ENCODE results near the gene COBL. TPM values are rescaled to one million over a fixed set of nuclear protein-coding genes. Genes with fewer than 3 reads are reported as not detected.

Gene COBL
- total RNA-seq, 4 donors from 2014 or later: 1.1 to 27.7 (median 15.2) TPM

DNA sequence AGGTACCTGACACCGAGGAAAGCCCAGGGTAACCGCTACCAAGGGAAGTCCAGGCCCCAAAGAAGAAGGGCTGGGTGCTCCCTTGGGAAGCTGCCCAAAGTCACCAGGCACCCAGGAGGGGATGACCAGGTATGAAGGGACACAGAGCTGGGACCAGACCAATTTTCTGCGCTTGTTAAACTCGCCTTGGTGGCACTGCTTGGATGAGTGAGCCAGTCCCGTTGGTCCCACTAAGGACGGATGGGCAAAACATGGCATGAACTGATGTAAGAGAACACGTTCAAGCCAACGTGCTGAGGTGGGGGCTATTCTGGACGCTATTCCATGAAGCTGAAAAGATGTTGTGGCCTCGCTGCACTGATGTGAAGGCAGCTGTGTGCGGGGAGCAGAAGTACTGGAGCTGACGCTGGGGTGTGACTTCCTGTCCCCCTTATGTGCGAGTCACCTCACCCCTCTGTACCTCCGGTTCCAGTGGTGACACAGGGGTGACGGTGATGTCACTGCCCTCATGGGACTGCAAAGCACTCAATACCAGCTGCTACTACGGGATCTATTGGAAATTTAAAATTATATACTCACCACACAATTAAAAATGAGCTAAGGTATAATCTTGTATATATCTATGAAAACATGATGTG, 73.6 kb downstream of the COBL start:
- no peak for ATAC-seq (ENCODE audit: low FRiP score)
- no peak for DNase-seq (ENCODE audit: low spot score)
- TF ChIP-seq, protein P1, sequence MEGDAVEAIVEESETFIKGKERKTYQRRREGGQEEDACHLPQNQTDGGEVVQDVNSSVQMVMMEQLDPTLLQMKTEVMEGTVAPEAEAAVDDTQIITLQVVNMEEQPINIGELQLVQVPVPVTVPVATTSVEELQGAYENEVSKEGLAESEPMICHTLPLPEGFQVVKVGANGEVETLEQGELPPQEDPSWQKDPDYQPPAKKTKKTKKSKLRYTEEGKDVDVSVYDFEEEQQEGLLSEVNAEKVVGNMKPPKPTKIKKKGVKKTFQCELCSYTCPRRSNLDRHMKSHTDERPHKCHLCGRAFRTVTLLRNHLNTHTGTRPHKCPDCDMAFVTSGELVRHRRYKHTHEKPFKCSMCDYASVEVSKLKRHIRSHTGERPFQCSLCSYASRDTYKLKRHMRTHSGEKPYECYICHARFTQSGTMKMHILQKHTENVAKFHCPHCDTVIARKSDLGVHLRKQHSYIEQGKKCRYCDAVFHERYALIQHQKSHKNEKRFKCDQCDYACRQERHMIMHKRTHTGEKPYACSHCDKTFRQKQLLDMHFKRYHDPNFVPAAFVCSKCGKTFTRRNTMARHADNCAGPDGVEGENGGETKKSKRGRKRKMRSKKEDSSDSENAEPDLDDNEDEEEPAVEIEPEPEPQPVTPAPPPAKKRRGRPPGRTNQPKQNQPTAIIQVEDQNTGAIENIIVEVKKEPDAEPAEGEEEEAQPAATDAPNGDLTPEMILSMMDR (IDR thresholded peaks at IDR 0.05): no peak

DNA sequence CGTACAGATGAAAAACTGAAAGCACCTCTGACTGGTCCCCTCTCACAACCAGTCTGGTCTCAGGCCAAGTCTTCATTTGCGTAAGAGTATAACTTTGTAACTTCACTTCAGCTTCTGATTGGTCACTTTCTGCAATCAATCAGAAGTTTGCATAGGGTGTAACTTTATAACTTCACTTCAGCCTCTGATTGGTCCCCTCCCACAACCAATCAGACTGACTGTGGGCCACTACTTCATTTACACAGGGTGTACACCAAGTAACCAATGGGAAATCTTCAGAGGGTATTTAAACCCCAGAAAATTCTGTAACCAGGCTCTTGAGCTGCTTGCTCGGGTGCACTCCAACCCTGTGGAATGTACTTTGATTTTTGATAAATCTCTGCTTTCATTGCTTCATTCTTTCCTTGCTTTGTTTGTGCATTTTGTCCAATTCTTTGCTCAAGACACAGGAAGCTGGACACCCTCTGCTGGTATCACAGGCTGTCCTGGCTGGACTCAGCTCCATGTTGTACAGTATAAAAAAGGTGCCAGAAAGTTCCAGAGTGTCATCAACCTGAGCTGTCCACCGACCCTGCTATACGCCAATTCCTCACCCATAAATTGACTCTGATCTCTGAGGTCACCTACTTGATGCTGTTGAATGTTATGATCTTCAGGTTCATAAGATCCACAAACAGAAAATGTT, 74.5 kb downstream of the COBL start:
- DNase-seq (ENCODE audit: low spot score) (no peak), ATAC-seq (ENCODE audit: low FRiP score) (no peak)
- TF ChIP-seq, protein P1 (IDR thresholded peaks at IDR 0.05): no peak

DNA sequence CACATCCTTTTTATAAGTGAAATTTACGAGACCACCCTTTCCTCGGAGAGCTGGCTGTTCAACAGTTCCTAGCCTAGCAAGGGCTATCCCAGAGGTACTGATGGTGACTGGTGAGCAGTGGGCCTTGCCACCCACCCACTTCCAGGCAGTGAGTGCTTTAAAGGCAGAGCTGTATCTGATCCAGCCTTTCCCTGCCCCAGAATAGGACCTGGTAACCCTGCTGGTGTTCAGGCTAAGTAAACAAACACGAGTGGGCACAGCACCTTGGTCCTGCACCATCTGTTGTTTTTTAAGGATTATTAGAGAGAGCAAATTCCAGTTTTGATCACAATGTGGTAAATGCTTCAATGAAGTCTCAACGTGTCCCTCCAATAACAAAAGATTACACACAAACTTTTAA, 75.7 kb downstream of the COBL start:
- ATAC-seq (ENCODE audit: low FRiP score): no peak

DNA sequence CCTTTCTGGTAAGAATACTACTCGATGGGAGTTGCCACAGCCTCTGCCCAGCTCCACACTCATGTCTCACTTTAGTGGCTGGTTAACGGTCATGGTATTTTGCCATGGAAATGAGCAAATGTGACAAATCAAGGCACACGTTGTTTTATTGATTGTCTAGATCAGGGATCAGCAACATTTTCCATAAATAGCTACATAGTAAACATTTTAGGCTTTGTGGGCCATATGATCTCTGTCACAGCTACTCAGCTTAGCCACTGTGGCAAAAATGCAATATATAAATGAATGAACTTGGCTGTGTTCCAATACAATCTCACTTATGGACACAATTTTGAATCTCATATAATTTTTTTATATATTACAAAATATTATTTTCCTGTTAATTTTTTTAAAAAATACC, 76.9 kb downstream of the COBL start:
- TF ChIP-seq, protein P1 (IDR thresholded peaks at IDR 0.05): no peak
- DNase-seq (ENCODE audit: low spot score): no peak
- no peak for ATAC-seq (ENCODE audit: low FRiP score)

More for the DNA sequence above, 75.7 kb downstream of the COBL start:
- no peak for DNase-seq (ENCODE audit: low spot score)
- TF ChIP-seq, protein P1 (IDR thresholded peaks at IDR 0.05): no peak

DNA sequence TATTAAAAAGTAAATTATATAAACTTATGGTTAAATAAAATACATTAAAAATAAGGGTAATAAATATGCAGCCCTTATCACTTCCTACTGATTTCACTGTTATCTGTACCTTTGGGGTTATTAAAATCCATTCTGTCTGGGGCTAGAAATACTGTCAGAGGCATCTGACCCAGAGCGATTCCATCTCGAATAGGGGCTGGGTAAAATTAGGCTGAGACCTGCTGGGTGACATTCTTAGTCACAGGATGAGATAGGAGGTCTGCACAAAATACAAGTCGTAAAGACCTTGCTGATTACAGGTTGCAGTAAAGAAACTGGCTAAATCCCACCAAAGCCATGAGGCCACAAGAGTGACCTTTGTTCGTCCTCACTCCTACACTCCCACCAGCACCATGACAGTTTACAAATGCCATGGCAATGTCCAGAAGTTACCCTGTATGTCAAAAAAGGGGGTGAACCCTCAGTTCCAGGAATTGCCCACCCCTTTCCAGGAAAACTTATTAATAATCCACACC, 77.6 kb downstream of the COBL start:
- TF ChIP-seq, protein P1 (IDR thresholded peaks at IDR 0.05): no peak
- ATAC-seq (ENCODE audit: low FRiP score) (no peak), DNase-seq (ENCODE audit: low spot score) (no peak)

DNA sequence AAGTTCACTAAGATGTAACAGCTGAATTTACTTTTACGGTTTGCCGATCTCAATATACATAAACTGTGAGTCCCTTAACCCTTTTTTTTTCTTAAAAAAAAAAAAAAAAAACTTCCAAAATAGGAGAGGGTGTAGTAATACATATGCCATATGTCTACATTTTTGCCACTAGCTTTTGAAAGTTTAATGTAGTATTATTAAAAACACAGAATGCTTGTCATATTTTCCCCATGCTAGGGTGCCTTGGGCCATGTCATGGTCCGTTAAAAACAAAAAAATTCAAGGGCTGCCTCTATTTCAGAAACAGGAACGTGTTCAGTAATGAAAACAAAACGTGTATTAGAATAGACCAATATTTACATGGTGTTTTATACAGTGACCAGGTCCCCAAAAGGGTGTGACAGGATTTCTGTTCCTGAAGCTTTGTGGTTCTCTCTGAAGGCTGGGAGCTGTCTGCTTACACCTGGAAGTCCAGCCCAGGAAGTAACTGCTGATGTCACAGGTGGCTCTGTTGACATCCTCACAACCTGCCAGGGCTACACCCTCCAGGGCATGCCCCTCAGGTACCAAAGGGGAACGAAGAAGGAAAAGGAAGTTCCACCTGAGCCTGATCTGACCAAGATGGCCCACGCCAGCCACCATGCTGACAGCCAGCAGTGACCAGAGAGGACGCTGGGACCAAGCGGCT, 79.0 kb downstream of the COBL start:
- TF ChIP-seq, protein P1 (IDR thresholded peaks at IDR 0.05): no peak
- no peak for ATAC-seq (ENCODE audit: low FRiP score)
- DNase-seq (ENCODE audit: low spot score): no peak

All from omental fat pad (tissue), 4 donors.